ENCODE data around the gene VAV2.

VAV2 gene

DNA sequence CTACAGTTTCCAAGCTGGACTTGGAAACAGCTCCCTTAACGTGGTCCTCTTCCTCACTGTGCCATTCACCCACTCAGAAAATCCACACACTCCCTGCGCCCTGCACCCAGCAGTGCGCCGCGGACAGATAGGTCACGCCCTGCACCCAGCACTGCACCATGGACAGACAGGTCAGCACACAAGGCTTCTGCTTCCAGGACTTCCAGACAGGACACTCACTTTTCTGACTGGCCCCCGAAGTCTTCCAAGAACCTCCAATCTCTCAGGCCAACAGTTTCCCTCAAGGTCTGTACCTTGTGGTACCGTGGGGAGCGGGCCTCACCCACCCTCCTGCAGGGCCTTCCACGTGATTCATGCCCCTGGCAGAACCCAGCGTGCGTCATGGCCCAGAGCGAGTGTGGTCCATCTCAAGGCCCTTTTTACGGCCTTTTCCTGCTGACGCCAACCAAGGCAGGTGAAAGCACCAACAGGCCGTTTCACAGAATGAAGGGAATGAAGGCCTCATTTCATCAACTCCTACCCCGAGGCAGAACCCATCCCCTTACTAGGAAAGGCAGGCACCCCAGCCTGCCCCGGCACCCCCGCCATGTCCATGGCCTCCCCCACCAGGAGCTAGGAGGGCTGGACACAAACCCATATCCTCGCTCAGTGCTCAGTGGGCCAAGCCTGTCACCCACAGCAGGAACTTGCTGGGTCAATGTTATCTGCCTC is 17.3 kb downstream of the VAV2 start:
- no peak for DNase-seq (ENCODE audit: low read depth)
- no peak overlapping the region for H3K4me3 ChIP-seq (ENCODE audit: low read depth, low read length)
- TF ChIP-seq, protein P1, sequence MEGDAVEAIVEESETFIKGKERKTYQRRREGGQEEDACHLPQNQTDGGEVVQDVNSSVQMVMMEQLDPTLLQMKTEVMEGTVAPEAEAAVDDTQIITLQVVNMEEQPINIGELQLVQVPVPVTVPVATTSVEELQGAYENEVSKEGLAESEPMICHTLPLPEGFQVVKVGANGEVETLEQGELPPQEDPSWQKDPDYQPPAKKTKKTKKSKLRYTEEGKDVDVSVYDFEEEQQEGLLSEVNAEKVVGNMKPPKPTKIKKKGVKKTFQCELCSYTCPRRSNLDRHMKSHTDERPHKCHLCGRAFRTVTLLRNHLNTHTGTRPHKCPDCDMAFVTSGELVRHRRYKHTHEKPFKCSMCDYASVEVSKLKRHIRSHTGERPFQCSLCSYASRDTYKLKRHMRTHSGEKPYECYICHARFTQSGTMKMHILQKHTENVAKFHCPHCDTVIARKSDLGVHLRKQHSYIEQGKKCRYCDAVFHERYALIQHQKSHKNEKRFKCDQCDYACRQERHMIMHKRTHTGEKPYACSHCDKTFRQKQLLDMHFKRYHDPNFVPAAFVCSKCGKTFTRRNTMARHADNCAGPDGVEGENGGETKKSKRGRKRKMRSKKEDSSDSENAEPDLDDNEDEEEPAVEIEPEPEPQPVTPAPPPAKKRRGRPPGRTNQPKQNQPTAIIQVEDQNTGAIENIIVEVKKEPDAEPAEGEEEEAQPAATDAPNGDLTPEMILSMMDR (IDR thresholded peaks at IDR 0.05; ENCODE audit: low read depth, low read length, missing control alignments) = no peak

DNA sequence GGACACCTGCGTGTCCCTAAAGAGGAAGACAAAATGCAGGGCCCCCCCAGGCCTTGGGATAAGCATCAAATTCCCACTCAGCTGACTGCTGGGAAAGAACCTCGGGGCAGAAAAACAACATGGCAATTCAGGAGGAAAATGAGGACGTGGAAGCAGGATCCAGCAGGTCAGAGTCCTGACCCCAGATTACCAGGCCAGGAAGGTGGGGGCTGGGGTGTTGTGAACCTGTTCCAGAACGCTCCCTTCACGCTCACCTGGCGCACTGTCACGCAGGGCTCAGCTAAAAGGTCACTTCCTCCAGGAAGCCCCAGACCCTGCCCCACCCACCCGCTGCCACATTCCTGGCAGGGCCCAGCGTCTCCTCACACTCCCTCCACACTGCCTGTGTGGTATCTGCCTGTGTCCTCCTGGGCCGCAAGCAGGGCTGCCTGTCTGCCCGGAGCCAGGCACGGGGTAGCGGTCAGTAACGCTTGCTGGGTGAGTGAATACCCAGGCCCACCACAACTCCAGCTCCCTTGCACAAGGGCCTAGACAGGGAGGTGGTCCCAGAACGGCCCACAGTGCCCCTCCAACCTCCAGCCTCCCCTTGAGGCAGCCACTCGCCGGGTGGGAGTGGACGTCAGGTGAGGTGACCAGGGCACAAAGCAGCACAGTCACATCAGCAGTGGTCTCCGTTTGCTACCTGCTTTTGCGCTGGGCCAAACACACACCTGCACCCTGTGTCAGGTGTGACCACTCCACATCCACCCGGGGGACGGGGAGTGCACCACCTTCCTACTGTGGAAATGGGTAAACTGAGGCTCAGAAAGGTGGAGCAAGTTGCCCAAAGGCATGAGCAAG is 18.1 kb downstream of the VAV2 start:
- no peak overlapping the region for H3K4me3 ChIP-seq (ENCODE audit: low read depth, low read length)
- TF ChIP-seq, protein P1 (IDR thresholded peaks at IDR 0.05; ENCODE audit: low read depth, low read length, missing control alignments) = no peak

DNA sequence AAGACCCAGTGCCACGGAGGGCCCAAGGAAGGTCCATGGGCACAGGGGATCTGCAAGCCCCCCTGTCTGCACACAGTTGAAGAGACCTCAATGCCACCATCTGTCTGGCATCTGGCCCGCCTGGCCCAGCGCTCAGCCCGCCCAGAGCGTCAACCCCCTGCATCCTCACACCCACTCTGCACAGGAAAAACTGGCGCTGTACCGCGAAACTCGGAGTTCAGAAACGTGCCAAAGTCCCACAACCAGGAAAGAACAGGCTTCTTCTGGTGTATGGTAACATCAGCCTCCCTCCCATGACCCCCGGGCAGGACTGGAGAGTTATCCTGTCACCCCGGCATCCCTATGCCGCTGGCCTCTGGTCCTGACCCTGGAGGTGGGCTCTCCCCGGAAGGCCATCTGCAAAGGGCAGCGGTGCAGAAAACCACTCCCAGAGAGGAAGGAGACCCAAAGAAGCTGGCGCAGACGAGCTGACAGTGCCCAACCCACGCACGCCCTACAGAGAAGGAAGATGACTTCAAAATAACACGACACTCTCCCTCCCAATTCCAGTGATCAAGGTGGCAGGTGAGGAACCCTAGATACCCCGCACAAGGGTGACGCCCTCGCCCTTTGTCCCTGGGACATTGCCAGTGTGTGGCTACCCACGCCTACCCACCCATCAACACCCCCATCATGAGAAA is 18.9 kb downstream of the VAV2 start:
- no peak overlapping the region for H3K4me3 ChIP-seq (ENCODE audit: low read depth, low read length)
- no peak for DNase-seq (ENCODE audit: low read depth)
- TF ChIP-seq, protein P1 (IDR thresholded peaks at IDR 0.05; ENCODE audit: low read depth, low read length, missing control alignments) = no peak

More for the DNA sequence above, 18.1 kb downstream of the VAV2 start:
- no peak for DNase-seq (ENCODE audit: low read depth)

DNA sequence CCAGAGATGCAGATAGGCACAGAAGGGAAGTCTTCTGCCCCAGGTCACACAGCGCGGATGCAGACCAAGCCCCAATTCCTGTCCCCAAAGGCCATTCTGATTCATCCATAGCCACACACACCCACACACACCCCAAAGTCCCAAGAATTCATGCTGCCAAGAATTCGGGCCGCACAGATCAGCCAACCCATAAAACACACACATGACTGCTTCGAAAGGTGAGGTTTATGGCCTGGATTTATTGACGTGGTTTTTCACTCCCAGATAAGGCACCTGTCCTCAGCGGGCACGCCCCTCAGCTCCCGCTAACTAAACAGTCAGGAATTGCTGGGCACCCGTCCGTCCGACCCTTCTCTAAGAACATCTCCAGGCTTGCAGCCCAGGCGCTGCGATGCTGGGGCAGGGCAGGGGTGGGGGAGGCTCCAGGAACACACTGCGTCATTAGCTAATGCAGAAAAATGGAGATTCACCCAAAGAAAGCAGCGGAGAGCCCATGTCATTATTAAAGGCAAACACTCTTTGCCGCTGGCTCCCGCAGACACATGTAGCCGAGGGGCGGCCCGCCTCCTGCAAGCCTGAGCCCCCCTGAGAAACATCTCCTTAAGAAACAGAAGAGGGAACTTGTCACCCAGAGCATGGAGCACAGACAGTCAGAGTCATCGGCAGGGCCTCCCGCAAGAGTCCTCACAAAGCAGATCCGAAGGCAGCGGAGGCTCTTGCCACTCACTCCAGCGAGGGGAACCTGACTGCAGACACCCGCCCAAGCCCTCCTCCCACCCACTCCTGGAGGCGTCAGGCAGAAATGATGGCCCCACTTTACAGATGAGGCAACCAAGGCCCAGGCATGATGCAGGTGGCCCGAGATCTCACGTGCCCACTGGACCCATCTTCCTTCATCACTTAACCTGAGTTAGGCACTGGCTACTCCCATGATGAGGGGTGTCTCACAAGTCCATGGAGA is 19.9 kb downstream of the VAV2 start:
- no peak overlapping the region for H3K4me3 ChIP-seq (ENCODE audit: low read depth, low read length)
- DNase-seq (ENCODE audit: low read depth) = no peak
- TF ChIP-seq, protein P1 (IDR thresholded peaks at IDR 0.05; ENCODE audit: low read depth, low read length, missing control alignments) = no peak

DNA sequence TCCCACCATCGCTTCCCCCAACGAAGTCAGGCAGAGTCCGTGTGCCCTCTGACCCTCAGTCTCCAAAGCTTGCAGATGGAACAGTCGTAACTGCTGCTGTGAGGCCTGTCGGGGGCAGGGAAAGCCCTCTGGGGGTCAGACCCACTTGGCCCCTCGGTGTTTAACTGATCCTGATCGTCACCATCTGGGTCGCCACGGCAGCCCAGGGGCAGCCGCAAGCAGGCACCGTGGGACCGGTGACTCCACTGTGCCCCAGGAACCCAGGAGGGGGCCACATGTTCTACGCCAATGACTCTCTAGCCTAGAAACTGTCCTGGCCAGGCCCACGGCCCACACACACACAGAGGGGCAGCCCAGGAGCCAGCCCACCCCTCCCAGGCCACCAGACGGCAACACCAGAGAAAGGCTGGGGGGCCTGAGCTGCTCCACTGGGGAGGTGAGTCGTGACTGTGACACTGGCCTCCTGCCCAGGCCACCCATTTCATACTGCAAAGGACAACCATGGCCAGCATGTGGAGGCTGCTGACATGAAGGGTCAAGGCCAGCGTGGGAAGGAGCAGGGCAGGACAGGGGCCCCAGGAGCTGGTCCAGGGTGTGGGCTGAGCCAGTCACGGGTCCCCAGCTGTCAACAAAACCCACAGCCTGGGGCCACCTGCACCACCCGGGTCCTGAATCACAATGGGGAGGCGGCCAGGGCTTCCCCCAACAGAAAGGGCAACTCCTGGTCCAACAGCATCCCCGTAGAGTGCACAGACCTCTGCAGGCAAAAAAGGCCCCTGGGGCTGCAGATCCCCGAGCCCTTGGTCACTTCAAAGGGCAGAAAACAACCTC is 20.8 kb downstream of the VAV2 start:
- no peak for DNase-seq (ENCODE audit: low read depth)

More for the DNA sequence above, 20.8 kb downstream of the VAV2 start:
- TF ChIP-seq, protein P1 (IDR thresholded peaks at IDR 0.05; ENCODE audit: low read depth, low read length, missing control alignments) = no peak
- H3K4me3 ChIP-seq (ENCODE audit: low read depth, low read length) = no peak overlapping the region
